GM19468 (cell line): ENCODE results near the gene MAPKAP1.

Source experiments
- ATAC-seq: cut with Tn5 transposase; IDR thresholded peaks from one replicate; pipeline ENCODE4 v1.9.1; 2021; ENCODE audit warnings: mild to moderate bottlenecking, moderate library complexity, moderate number of reproducible peaks; ENCODE audit not compliant: unreplicated experiment; ENCODE audit errors: extremely low read depth

The MAPKAP1 gene

DNA sequence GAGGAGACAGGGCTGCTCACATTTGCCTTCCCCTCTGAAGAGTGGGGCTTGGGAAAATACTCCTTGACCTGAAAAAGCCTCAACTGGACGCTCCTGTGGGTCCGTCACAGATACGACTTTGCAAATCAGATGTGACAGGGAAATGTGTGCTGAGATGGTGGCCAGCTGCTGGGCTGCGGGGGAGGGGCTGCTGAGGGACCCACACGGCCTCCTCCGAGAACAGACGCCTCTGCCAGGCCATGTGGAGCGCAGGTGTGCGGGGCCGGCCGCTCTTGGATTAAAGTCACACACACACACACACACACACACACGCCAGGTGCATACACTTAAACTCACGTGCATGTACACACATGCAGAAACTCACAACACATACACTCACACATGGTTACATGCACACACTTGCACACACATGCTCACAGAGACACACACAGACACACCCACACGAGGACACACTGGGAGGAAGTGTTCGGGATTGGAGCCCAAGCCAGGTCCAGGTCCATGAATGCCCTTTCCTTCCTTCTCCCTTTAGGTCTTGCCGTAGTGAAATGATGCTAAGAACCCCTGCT lies 278.0 kb downstream of the MAPKAP1 start:
- no peak for ATAC-seq

- ATAC-seq: no peak
Measured at GRCh38 chr9:125428060-125428901, 278.7 kb downstream of the MAPKAP1 start.

DNA sequence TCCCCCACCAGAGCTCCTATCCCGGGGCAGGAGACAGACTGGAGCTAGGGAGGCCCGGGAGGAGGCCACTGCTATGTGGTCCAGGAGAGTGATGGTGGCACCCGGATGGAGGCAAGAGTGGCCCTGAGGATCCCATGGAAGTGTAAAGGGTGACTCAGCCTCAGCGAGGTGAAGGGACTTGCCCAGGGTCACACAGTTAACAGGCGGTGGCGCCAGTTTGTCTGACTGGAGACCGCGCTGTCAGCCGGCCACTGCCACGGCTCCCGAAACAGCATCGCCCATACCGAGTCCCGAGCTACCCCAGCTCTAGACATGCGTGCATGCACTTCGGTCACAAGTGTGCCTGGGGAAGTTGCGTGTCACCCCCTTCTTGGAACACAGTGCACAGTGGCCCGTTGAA lies 279.5 kb downstream of the MAPKAP1 start:
- no peak for ATAC-seq

DNA sequence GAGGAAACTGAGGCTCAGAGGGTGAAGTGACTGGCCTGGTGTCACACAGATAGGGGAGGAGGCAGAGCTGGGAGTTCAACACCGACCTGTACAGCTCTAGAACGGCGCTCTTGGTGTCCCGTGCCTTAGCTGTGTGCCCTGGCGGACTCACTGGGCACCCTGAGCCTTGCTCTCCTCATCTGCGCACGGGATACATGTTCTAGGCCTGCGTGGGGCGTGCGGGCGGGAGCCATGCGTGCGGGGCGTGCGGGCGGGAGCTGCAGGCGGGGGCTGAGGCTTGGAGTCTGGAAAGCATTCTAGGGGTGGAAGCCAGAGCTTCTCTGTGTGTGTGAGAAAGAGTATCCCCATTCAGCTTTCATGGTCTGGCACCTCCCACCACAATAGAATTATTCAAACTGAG lies 280.1 kb downstream of the MAPKAP1 start:
- no peak for ATAC-seq

DNA sequence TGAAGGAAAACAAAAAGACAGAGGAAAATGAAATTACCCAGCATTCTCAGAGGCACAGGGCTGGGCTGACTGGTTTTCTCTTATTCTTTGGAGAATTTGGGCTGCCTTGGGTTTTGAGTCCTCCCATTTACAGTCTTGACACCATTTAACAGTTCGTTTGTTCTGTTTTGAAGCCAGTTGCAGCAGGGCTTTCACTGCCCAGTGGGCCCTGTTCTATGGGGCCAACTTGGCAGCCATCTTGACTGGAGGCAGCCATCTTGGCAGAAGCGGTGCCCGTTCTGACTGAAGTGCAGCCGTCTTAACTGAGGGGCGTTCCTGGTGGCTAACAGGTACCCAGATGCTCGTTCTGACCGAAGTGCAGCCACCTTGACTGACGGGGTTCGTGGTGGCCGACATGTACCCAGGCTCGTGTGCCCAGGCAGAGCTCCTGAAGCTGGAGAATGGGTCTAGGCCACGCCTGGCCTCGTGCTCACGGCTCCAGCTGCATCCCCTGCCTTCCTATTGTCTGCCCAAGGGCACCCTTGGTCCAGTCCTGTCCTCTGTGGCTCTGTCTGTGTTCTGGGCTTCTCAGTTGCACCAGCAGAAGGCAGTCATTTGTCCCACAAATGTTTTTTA lies 281.0 kb downstream of the MAPKAP1 start:
- ATAC-seq: no peak

DNA sequence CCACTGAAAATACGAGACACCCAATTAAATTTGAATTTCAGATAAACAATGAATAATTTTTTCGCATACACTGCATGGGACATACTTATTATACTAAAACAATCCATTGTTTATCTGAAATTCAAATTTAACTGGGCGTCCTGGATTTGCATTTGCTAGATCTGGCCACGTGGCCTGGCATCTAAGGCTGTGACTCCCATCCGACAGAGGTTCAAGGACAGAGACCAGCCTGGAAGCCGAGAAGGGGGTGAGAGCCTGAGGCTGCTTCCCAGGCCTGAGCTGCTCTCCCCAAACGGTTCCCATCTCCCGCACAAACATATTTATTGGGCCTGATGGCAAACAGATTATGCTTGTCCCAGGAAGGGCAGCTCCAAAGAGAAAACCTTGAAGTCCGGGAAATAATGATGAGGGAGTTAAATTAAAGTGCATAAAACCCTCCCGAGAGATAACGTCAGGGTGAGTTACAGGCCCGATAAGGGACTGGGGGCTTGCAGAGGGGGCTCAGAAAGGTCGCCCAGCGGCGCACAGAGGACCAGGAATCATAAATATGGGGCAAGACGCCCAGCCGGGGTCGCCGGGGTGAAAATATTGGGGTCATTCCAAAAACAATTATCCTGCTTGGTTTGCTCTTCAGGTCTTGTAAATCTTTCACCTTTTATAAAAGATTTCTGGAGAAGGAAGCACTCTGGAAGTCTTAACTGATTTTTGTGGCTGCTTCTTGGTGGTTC lies 281.7 kb downstream of the MAPKAP1 start:
- no peak for ATAC-seq

GRCh38 chr9:125423964-125424363 lies 283.0 kb downstream of the MAPKAP1 start:
- ATAC-seq: no peak

DNA sequence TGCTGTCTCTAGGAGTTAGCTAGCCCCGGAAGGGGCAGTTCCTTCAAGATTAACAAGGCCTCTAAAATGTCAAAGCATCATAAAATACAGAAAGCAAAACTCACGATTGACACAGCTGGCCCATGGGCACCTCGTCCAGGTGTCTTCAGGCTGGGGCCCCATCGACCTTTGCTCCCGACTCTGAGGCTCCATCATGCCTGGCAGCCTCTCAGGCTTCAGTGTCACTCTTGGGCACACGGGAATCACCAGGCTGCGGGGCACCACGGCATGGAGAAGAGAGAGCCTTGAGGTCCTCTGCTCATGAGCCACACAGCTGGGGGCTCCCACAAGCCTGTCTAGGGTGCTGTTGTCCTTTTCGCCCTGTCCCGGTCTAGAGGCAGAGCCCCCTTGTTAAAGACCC lies 284.2 kb downstream of the MAPKAP1 start:
- ATAC-seq: no peak

DNA sequence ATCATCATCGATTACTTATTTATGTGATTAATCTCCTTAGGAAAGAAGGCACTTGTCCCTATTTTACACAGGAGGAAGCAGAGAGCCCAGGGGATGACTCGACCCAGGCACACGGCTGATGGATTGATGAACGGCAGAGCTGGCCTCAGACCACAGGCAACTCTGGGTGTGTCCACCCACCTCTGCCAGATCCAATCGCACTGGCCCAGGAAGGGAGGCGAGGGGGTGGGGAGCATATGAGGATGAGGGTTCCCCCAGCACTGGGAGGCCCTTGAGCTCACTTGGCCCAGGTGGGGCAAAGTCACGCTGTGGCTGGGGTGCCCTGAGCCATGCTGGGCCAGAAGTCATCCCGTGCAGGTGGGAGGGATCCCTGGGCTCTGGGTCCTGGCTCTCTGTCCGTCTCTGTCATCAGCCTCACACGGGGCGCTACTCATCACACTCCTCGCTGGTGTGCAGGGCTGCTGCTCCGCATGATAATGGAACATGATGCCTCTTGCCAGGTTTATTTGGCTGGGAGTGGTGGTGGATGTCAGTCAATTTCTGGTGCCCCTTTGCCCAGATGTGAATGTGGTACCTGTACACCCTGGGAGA lies 285.3 kb downstream of the MAPKAP1 start:
- no peak for ATAC-seq

DNA sequence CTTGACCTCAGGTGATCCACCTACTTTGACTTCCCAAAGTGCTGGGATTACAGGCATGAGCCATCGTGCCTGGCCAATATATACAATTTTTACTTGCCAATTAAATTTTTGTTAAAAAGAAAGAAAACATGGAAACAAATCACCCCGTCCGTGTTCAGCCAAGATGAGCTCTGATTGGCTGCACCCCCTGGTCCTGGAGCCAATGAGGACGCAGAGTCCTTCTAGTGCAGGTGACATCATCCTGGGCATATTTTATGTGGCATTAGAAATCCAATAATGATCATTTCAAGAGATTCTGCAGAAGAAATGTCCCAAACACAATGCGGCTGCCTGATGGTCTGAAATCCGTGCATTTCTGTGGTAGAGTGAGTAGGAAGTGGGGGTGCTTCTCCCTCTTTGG lies 285.8 kb downstream of the MAPKAP1 start:
- ATAC-seq: no peak

DNA sequence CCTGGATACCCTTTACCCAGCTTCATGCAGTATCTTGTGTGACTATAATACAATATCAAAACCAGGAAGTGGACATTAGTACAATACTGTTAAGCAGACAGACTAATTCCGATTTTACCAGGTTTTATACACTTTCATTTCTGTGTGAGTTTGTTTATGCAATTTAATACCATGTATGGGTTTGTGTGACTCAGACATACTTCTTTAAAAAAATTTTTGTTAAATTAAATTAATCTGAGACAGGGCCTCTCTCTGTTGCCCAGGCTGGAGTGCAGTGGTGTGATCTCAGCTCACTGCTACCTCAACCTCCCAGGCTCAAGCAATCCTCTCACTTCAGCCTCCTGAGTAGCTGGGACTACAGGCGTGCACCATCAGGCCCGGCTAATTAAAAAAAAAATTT lies 288.6 kb downstream of the MAPKAP1 start:
- no peak for ATAC-seq

DNA sequence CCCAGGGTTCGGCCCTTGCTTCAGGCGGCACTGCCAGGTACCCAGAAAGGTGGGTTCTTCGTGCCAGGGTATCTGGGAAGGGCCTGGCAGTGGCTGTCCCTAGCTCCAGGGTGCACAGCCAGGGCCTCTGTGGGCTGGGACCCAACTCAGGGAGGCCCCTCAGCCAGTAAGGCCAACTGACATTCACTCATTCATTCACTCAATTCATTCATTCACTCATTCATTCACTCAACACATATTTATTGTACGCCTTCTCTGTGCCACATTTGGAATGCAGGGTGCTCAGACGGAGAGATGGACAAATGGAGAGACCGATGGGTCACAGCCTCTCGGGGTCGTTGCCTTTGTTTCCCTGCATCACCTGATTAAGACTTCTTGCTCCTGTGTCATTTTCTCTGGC lies 290.5 kb downstream of the MAPKAP1 start:
- ATAC-seq: no peak

GRCh38 chr9:125415583-125416460 lies 291.2 kb downstream of the MAPKAP1 start:
- ATAC-seq: no peak

- no peak for ATAC-seq
Measured at GRCh38 chr9:125413579-125413978, 293.4 kb downstream of the MAPKAP1 start.

DNA sequence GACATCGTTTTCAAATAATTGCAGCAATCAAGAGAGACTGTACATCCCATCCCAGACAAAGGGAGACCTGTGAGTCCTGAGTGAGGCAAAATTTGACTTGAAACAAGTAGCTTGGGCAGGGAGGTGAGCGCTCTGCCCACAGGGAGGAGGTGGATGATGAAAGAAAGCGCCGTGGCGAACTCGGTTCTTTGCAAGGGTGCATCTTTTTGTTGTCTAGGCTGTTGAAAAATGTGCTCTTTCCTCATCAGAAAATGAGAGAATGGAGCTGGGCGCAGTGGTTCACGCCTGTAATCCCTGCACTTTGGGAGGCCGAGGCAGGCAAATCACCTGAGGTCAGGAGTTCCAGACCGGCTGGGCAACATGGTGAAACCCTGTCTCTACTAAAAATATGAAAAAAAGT lies 294.8 kb downstream of the MAPKAP1 start:
- ATAC-seq: no peak

- no peak for ATAC-seq
Measured at GRCh38 chr9:125411171-125411756, 295.7 kb downstream of the MAPKAP1 start.

DNA sequence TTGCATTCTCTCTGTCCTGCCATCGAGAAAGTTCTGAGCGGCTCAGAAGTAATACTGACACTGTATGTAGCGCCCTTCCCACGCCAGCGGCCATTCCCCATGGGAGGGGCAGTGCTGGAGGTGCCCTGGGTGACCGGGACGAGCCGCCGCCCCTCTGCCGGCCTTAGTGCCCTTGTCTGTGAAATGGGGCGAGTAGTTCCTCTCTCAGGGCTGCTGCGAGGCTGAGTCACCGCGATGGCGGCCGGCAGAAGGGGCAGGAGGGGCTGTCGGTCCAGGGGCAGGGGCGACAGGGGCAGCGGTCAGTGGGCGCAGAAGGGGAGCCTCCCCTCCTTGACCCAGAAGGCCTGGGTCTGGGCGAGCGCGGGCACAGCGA lies 296.5 kb downstream of the MAPKAP1 start:
- ATAC-seq: no peak

DNA sequence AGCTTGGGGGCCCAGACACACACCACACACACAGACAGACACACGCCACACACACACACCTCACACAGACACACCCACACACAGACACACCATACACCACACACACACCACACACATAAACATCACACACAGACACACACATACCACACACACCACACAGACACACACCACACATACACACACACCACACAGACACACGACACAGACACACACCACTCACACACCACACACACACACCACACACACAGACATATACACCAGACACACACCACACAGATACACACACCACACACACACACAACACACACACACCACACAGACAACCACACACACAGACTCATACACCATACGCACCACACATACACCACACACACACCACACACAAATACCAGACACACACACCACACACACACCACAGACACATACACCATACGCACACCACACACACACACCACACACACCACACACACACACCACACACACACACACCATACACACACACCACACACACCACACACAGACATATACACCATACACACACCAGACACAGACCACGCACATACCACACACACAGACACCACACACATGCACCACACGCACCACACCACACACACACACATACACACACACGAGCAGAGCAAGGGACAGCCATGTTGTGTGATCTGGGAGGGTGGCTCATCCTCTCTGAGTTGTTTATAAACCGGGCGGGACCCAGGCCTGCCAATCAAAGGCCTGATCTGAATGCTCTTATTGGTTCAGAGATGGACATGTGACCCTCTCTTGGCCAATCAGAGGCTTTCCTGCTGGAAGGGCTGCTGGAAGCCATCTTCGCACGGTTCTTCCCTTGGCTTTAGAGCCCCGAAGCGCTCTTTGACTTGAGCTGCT lies 297.1 kb downstream of the MAPKAP1 start:
- no peak for ATAC-seq
